PC-3 (cell line): ENCODE results near the gene ABCB8. TPM values are rescaled to one million over a fixed set of nuclear protein-coding genes. Genes with fewer than 3 reads are reported as not detected.
A peak's percentile ranks its signal among the peaks of the same experiment; 100 is the strongest.

Experiments used
- ATAC-seq: fragments of 200-7000 bp; cut with Tn5 transposase; 2 replicates; pipeline ENCODE4 v1.9.1; 2020; ENCODE audit warnings: mild to moderate bottlenecking, moderate library complexity
- BruUV-seq: library from RNA; stranded (reverse); fragments of 400-500 nt; replicated peaks from 2 replicates; lab custom pipeline; 2021; lab: Mats Ljungman, UMichigan
- CTCF ChIA-PET: fragments of 300-600 bp; sonication (Branson Sonifier 250); formaldehyde crosslinking; loops from one replicate; lab custom pipeline; 2022; ENCODE audit warnings: antibody characterized with exemption; lab: Charles Lee
- POLR2A ChIA-PET: fragments of 300-600 bp; sonication (Branson Sonifier 250); formaldehyde crosslinking; loops from one replicate; lab custom pipeline; 2022; ENCODE audit warnings: antibody characterized with exemption; ENCODE audit not compliant: unreplicated experiment; lab: Charles Lee
- DNase-seq: peaks from one replicate; pipeline ENCODE4 v3.0.0-alpha.2; 2015
- H2AFZ ChIP-seq: fragments of 300-600 bp; sonication (generic); 2 replicates; pipeline ENCODE4 v1.6.0; 2016; ENCODE audit warnings: antibody characterized with exemption, low read length
- H3F3A ChIP-seq: fragments of 300-600 bp; sonication (generic); one replicate; pipeline ENCODE4 v1.6.0; 2017; ENCODE audit warnings: antibody characterized with exemption, low read length, control low read depth, mild to moderate bottlenecking; ENCODE audit not compliant: unreplicated experiment
- H3K27ac ChIP-seq: fragments of 300-600 bp; sonication (generic); 2 replicates; pipeline ENCODE4 v1.5.1; 2016; ENCODE audit warnings: mild to moderate bottlenecking, low read length
- H3K27me3 ChIP-seq: fragments of 300-600 bp; sonication (generic); 2 replicates; pipeline ENCODE4 v1.6.1; 2016; ENCODE audit warnings: low read length, mixed read lengths
- H3K36me3 ChIP-seq: fragments of 300-600 bp; sonication (generic); 2 replicates; pipeline ENCODE4 v1.6.1; 2016; ENCODE audit warnings: low read depth, mixed run types, low read length, mixed read lengths
- H3K4me1 ChIP-seq: fragments of 300-600 bp; sonication (generic); 2 replicates; pipeline ENCODE4 v1.5.1; 2016; ENCODE audit warnings: low read length; ENCODE audit not compliant: insufficient read depth
- H3K4me2 ChIP-seq: fragments of 300-600 bp; sonication (generic); 2 replicates; pipeline ENCODE4 v1.6.0; 2016; ENCODE audit warnings: low read length
- H3K4me3 ChIP-seq: fragments of 300-600 bp; sonication (generic); 2 replicates; pipeline ENCODE4 v1.5.1; 2016; ENCODE audit warnings: mild to moderate bottlenecking, low read length, mixed read lengths
- H3K79me2 ChIP-seq: fragments of 300-600 bp; sonication (generic); 2 replicates; pipeline ENCODE4 v1.6.1; 2017; ENCODE audit warnings: low read length, mixed read lengths
- H3K9ac ChIP-seq: fragments of 300-600 bp; sonication (generic); 2 replicates; pipeline ENCODE4 v1.6.0; 2016; ENCODE audit warnings: mild to moderate bottlenecking, low read length
- H3K9me2 ChIP-seq: fragments of 300-600 bp; sonication (generic); replicated peaks from 2 replicates; pipeline ENCODE4 v1.6.1; 2016; ENCODE audit warnings: mixed run types, low read length, mixed read lengths
- H3K9me3 ChIP-seq: fragments of 300-600 bp; sonication (generic); 2 replicates; pipeline ENCODE4 v1.6.1; 2016; ENCODE audit warnings: low read length, mixed read lengths
- H4K20me1 ChIP-seq: fragments of 300-600 bp; sonication (generic); 2 replicates; pipeline ENCODE4 v1.6.1; 2016; ENCODE audit warnings: low read length, mixed read lengths
- EZH2 ChIP-seq: fragments of 300-600 bp; sonication (generic); IDR thresholded peaks from one replicate; pipeline ENCODE4 v1.6.1; 2017; ENCODE audit warnings: antibody characterized with exemption, mild to moderate bottlenecking, low read length; ENCODE audit not compliant: unreplicated experiment
- EZH2phosphoT487 ChIP-seq: fragments of 300-600 bp; sonication (generic); IDR thresholded peaks from 2 replicates; pipeline ENCODE4 v1.6.1; 2018; ENCODE audit warnings: mild to moderate bottlenecking, antibody characterized with exemption, low read length, borderline replicate concordance
- intact Hi-C: fragments of 100-400 bp; cut with micrococcal nuclease; formaldehyde crosslinking; loops from 2 replicates; pipeline ENCODE4 v1.9.0; 2023
- total RNA-seq: library from RNA; depleted of rRNA; stranded (reverse); fragments of >200 nt; gene quantifications from 2 replicates; pipeline ENCODE4 v1.2.3, GENCODE V29; 2014
- TF ChIP-seq, protein P1 (sequence below): fragments of 300-600 bp; sonication (generic); conservative IDR thresholded peaks from 2 replicates; pipeline ENCODE4 v1.5.1; 2017; ENCODE audit warnings: antibody characterized with exemption, low read depth, mild to moderate bottlenecking, low read length

ABCB8 gene
- total RNA-seq, 1 experiment from 2014 or later: 58.4 TPM

- no peak for TF ChIP-seq EZH2
- TF ChIP-seq, protein P1, sequence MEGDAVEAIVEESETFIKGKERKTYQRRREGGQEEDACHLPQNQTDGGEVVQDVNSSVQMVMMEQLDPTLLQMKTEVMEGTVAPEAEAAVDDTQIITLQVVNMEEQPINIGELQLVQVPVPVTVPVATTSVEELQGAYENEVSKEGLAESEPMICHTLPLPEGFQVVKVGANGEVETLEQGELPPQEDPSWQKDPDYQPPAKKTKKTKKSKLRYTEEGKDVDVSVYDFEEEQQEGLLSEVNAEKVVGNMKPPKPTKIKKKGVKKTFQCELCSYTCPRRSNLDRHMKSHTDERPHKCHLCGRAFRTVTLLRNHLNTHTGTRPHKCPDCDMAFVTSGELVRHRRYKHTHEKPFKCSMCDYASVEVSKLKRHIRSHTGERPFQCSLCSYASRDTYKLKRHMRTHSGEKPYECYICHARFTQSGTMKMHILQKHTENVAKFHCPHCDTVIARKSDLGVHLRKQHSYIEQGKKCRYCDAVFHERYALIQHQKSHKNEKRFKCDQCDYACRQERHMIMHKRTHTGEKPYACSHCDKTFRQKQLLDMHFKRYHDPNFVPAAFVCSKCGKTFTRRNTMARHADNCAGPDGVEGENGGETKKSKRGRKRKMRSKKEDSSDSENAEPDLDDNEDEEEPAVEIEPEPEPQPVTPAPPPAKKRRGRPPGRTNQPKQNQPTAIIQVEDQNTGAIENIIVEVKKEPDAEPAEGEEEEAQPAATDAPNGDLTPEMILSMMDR: no peak
- peaks cover 40% of the 10 kb centered on the region for H3K4me1 ChIP-seq
- H3K9ac ChIP-seq: no peak overlapping the region; the same call in 1 of the 2 replicates
- DNase-seq: peak; percentile 52
- no peaks in the 10 kb centered on the region for H3K27me3 ChIP-seq
- BruUV-seq: no TSS peak
- H3K79me2 ChIP-seq: peaks cover 39% of the 10 kb centered on the region
- intact Hi-C loops: loop anchor here (1.0 kb wide), 1 partner anchor 17 kb away; the partner anchor contains the start of gene FASTK
- no peaks in the 10 kb centered on the region for H3K9me2 ChIP-seq
- POLR2A ChIA-PET: interaction anchor here (0.6 to 1.2 kb wide), 4 partner anchors 17 to 170 kb away, joined by 4 to 23 read pairs (median 10); partner anchors contain the start of genes FASTK and TMUB1
- H2AFZ ChIP-seq: no peak overlapping the region
- H3K27ac ChIP-seq: peak overlapping the region; percentile 97
- H3K9me3 ChIP-seq: no peaks in the 10 kb centered on the region
- CTCF ChIA-PET: interaction anchor here (0.6 to 1.3 kb wide), 5 partner anchors 35 to 50 kb away, joined by 4 to 10 read pairs (median 5); partner anchors contain the start of gene ABCB8
- peaks cover 27% of the 10 kb centered on the region for H3K36me3 ChIP-seq
- ATAC-seq: peak; percentile 4
- H3K4me3 ChIP-seq: peak overlapping the region; percentile 46; the same call in 1 of the 2 replicates
- no peaks in the 10 kb centered on the region for H4K20me1 ChIP-seq
- H3F3A ChIP-seq: no peaks in the 10 kb centered on the region
- H3K4me2 ChIP-seq: peak overlapping the region; percentile 70
Observed at GRCh38 chr7:151063212-151063561, 34.9 kb downstream of the ABCB8 start.

- Histone ChIP-seq H3K27ac (no peak overlapping the region), H3K4me3 (no peak overlapping the region), H3K9ac (no peak overlapping the region), H3K9me2 (no peaks in the 10 kb centered on the region), H2AFZ (no peak overlapping the region), H3F3A (no peaks in the 10 kb centered on the region), H3K4me2 (no peak overlapping the region), H3K36me3 (peaks cover 28% of the 10 kb centered on the region), H4K20me1 (no peaks in the 10 kb centered on the region), H3K79me2 (peaks cover 39% of the 10 kb centered on the region), H3K4me1 (peaks cover 30% of the 10 kb centered on the region), H3K9me3 (no peaks in the 10 kb centered on the region), H3K27me3 (no peaks in the 10 kb centered on the region)
- BruUV-seq: TSS peak; percentile 3
- no peak for DNase-seq
- POLR2A ChIA-PET: no interaction called here
- no peak for ATAC-seq
- intact Hi-C loops: no loop called here
- TF ChIP-seq EZH2phosphoT487 (no peak), EZH2 (no peak)
- TF ChIP-seq, protein P1: no peak
- CTCF ChIA-PET: no interaction called here
Observed at GRCh38 chr7:151064454-151064853, 36.2 kb downstream of the ABCB8 start.

DNA sequence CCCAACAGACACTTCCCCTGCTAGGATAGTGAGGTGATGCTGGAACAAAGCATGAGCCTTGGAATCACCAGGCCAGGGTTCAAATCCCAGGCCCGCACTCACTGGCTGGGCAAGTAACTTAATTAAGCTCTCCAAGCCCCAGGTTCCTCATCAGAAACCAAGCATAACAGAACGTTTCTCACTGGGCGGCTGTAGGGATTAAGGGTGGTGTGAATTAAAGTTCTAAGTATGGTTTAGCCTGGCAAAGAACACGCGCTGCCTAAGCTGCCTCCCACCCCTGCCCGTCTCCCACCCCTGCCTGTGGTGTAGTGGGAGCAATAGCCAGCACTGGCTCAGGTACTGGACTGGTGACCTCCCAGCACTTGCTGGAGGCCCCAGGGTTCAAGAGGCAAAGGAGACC, 36.7 kb downstream of the ABCB8 start:
- ATAC-seq (no peak), DNase-seq (no peak)
- Histone ChIP-seq H3K4me2 (no peak overlapping the region), H3K9ac (no peak overlapping the region), H3K4me3 (no peak overlapping the region), H3K9me3 (no peaks in the 10 kb centered on the region), H2AFZ (no peak overlapping the region), H3K79me2 (peaks cover 34% of the 10 kb centered on the region), H3K27me3 (no peaks in the 10 kb centered on the region), H4K20me1 (no peaks in the 10 kb centered on the region), H3K36me3 (peaks cover 28% of the 10 kb centered on the region), H3K4me1 (peaks cover 30% of the 10 kb centered on the region), H3K9me2 (no peaks in the 10 kb centered on the region), H3F3A (no peaks in the 10 kb centered on the region), H3K27ac (no peak overlapping the region)
- CTCF ChIA-PET: no interaction called here
- intact Hi-C loops: no loop called here
- TF ChIP-seq, protein P1: no peak
- TF ChIP-seq EZH2 (no peak), EZH2phosphoT487 (no peak)
- BruUV-seq: no TSS peak
- POLR2A ChIA-PET: no interaction called here
